H9 (cell line): ENCODE data around the gene RGL1. TPM values are rescaled to one million over a fixed set of nuclear protein-coding genes. Genes with fewer than 3 reads are reported as not detected.

ENCODE experiments used
- DNase-seq: peaks from one replicate; pipeline ENCODE4 v3.0.0-alpha.2; 2017
- H2AFZ ChIP-seq: one replicate; pipeline ENCODE4 v1.6.1; 2013; ENCODE audit warnings: mild to moderate bottlenecking, low read length, control low read depth, moderate library complexity
- H2AK5ac ChIP-seq: 2 replicates; pipeline ENCODE4 v1.6.1; 2013; ENCODE audit warnings: low read length, control low read depth, mixed read lengths; ENCODE audit not compliant: insufficient read length
- H2BK120ac ChIP-seq: one replicate; pipeline ENCODE4 v1.6.1; 2013; ENCODE audit warnings: low read depth, mild to moderate bottlenecking, low read length, control low read depth, inconsistent platforms; ENCODE audit not compliant: poor library complexity, severe bottlenecking
- H2BK12ac ChIP-seq: 2 replicates; pipeline ENCODE4 v1.6.1; 2013; ENCODE audit warnings: low read length, control low read depth, mixed read lengths, low read depth; ENCODE audit not compliant: insufficient read length
- H2BK15ac ChIP-seq: 2 replicates; pipeline ENCODE4 v1.6.1; 2013; ENCODE audit warnings: low read depth, low read length, control low read depth
- H2BK20ac ChIP-seq: one replicate; pipeline ENCODE4 v1.6.1; 2013; ENCODE audit warnings: low read depth, mild to moderate bottlenecking, low read length, control low read depth, inconsistent platforms; ENCODE audit not compliant: poor library complexity, severe bottlenecking
- H2BK5ac ChIP-seq: 2 replicates; pipeline ENCODE4 v1.6.1; 2013; ENCODE audit warnings: low read length, control low read depth, mixed read lengths; ENCODE audit not compliant: insufficient read length
- H3K14ac ChIP-seq: 2 replicates; pipeline ENCODE4 v1.6.1; 2013; ENCODE audit warnings: low read length, control low read depth; ENCODE audit not compliant: insufficient read depth
- H3K18ac ChIP-seq: 2 replicates; pipeline ENCODE4 v1.6.1; 2013; ENCODE audit warnings: low read depth, mild to moderate bottlenecking, mixed read lengths, low read length, control low read depth; ENCODE audit not compliant: insufficient read length
- H3K23ac ChIP-seq: 2 replicates; pipeline ENCODE4 v1.6.1; 2013; ENCODE audit warnings: low read length, control low read depth, mixed read lengths, low read depth; ENCODE audit not compliant: insufficient read length
- H3K23me2 ChIP-seq: 2 replicates; pipeline ENCODE4 v1.6.1; 2013; ENCODE audit warnings: low read depth, mild to moderate bottlenecking, mixed read lengths, low read length, control low read depth; ENCODE audit not compliant: insufficient read length, poor library complexity, severe bottlenecking
- H3K27ac ChIP-seq: 2 replicates; pipeline ENCODE4 v1.5.1; 2013; ENCODE audit warnings: low read length, control low read depth, mixed read lengths, low read depth; ENCODE audit not compliant: insufficient read length
- H3K27me3 ChIP-seq: 2 replicates; pipeline ENCODE4 v1.6.1; 2013; ENCODE audit warnings: low read length, control low read depth, inconsistent platforms; ENCODE audit not compliant: insufficient read depth
- H3K4ac ChIP-seq: 2 replicates; pipeline ENCODE4 v1.6.1; 2013; ENCODE audit warnings: low read depth, mild to moderate bottlenecking, control low read depth, inconsistent platforms, low read length, moderate library complexity
- H3K4me1 ChIP-seq: 2 replicates; pipeline ENCODE4 v1.6.1; 2013; ENCODE audit warnings: low read length, control low read depth, inconsistent platforms; ENCODE audit not compliant: insufficient read depth
- H3K4me2 ChIP-seq: 2 replicates; pipeline ENCODE4 v1.6.1; 2013; ENCODE audit warnings: low read length, control low read depth, mixed read lengths; ENCODE audit not compliant: insufficient read length, insufficient read depth
- H3K56ac ChIP-seq: 2 replicates; pipeline ENCODE4 v1.6.1; 2013; ENCODE audit warnings: low read depth, mild to moderate bottlenecking, mixed read lengths, low read length, control low read depth; ENCODE audit not compliant: insufficient read length
- H3K79me1 ChIP-seq: 2 replicates; pipeline ENCODE4 v1.6.1; 2013; ENCODE audit warnings: low read depth, mild to moderate bottlenecking, moderate library complexity, low read length, control low read depth, inconsistent platforms; ENCODE audit not compliant: insufficient read depth, poor library complexity, severe bottlenecking
- H3K79me2 ChIP-seq: 2 replicates; pipeline ENCODE4 v1.6.1; 2013; ENCODE audit warnings: low read length, control low read depth, inconsistent platforms; ENCODE audit not compliant: insufficient read depth
- H3K9ac ChIP-seq: 2 replicates; pipeline ENCODE4 v1.6.1; 2013; ENCODE audit warnings: low read length, control low read depth, mixed read lengths; ENCODE audit not compliant: insufficient read length; ENCODE audit errors: extremely low read depth
- H3K9me3 ChIP-seq: one replicate; pipeline ENCODE4 v1.6.1; 2013; ENCODE audit warnings: low read depth, low read length, inconsistent platforms; ENCODE audit not compliant: control insufficient read depth
- H3T11ph ChIP-seq: one replicate; pipeline ENCODE4 v1.6.1; 2013; ENCODE audit warnings: mild to moderate bottlenecking, low read length, control low read depth, inconsistent platforms
- H4K20me1 ChIP-seq: one replicate; pipeline ENCODE4 v1.6.1; 2013; ENCODE audit not compliant: control insufficient read depth, insufficient read length, insufficient read depth
- H4K5ac ChIP-seq: 2 replicates; pipeline ENCODE4 v1.6.1; 2013; ENCODE audit warnings: low read depth, mild to moderate bottlenecking, mixed read lengths, low read length, control low read depth; ENCODE audit not compliant: insufficient read length
- H4K8ac ChIP-seq: replicated peaks from 2 replicates; pipeline ENCODE4 v1.6.1; 2013; ENCODE audit warnings: low read length, control low read depth, mixed read lengths, low read depth; ENCODE audit not compliant: insufficient read length
- H4K91ac ChIP-seq: 2 replicates; pipeline ENCODE4 v1.6.1; 2013; ENCODE audit warnings: low read depth, mild to moderate bottlenecking, moderate library complexity, mixed read lengths, low read length, control low read depth; ENCODE audit not compliant: insufficient read length
- H3K27ac Mint-ChIP-seq, 3 experiments: 2 replicates in 2 of 3; 3 replicates in 1 of 3; pipeline ENCODE4 v1.8.0; 2020 to 2021; ENCODE audit warnings: mixed read lengths in 3 of 3, mild to moderate bottlenecking in 1 of 3, moderate library complexity in 1 of 3
- H3K27me3 Mint-ChIP-seq: 2 replicates; pipeline ENCODE4 v1.8.0; 2021; ENCODE audit warnings: low read depth, mild to moderate bottlenecking, moderate library complexity, mixed read lengths
- H3K36me3 Mint-ChIP-seq, 3 experiments: 2 replicates in 2 of 3; 3 replicates in 1 of 3; pipeline ENCODE4 v1.8.0; 2020 to 2021; ENCODE audit warnings: low read depth in 3 of 3, mixed read lengths in 3 of 3; ENCODE audit not compliant: insufficient read depth in 1 of 3
- H3K4me1 Mint-ChIP-seq, 2 experiments: 2 replicates each; pipeline ENCODE4 v1.8.0; 2020; ENCODE audit warnings: mixed read lengths in 2 of 2
- H3K4me3 Mint-ChIP-seq, 2 experiments: 2 replicates in 1 of 2; 3 replicates in 1 of 2; pipeline ENCODE4 v1.8.0; 2020 to 2021; ENCODE audit warnings: mild to moderate bottlenecking in 2 of 2, mixed read lengths in 2 of 2, moderate library complexity in 1 of 2
- H3K9me3 Mint-ChIP-seq, 2 experiments: 2 replicates in 1 of 2; 3 replicates in 1 of 2; pipeline ENCODE4 v1.8.0; 2020; ENCODE audit warnings: mild to moderate bottlenecking in 2 of 2, mixed read lengths in 2 of 2, moderate library complexity in 1 of 2
- CTCF ChIP-seq: fragments of 200-600 bp; sonication (generic); conservative IDR thresholded peaks from 3 replicates; pipeline ENCODE4 v1.8.0; 2021; ENCODE audit warnings: antibody characterized with exemption, mild to moderate bottlenecking
- WGBS: extraction: QIAGEN DNeasy Blood & Tissue Kit; methylation state at CpG from one replicate; pipeline ENCODE4 v1.1.7; 2013; ENCODE audit warnings: missing lambda C conversion rate, low lambda C conversion rate, mixed read lengths; ENCODE audit not compliant: insufficient read length; ENCODE audit errors: extremely low coverage; 5-methylcytosine and 5-hydroxymethylcytosine counted together
- total RNA-seq: library from RNA; stranded (reverse); gene quantifications from 2 replicates; pipeline ENCODE4 v1.2.1, GENCODE V29; 2021

RGL1 gene
- total RNA-seq, 1 experiment from 2014 or later = 1.4 TPM

GRCh38 chr1:183936791-183937190 lies 131.9 kb downstream of the RGL1 start:
- H3K4me2 ChIP-seq = no peak overlapping the region
- no peaks in the 10 kb centered on the region for H3K9me3 Mint-ChIP-seq
- no peaks in the 10 kb centered on the region for H3K79me2 ChIP-seq
- no peaks in the 10 kb centered on the region for H3K4me1 Mint-ChIP-seq
- H3K4me3 Mint-ChIP-seq = no peak overlapping the region
- no peak overlapping the region; a peak in 2 of 7 replicates for H3K27ac Mint-ChIP-seq
- no peaks in the 10 kb centered on the region; the same call in 1 of the 2 replicates for H3K27me3 ChIP-seq
- H2BK5ac ChIP-seq = no peak overlapping the region
- no peaks in the 10 kb centered on the region for H3K4me1 ChIP-seq
- WGBS = no CpG with 5 or more reads among the region's 7 CpGs
- no peak overlapping the region for H2BK12ac ChIP-seq
- H4K91ac ChIP-seq = no peak overlapping the region
- H4K20me1 ChIP-seq = no peaks in the 10 kb centered on the region
- no peak overlapping the region for H2BK15ac ChIP-seq
- no peaks in the 10 kb centered on the region for H3K9me3 ChIP-seq
- no peak overlapping the region for H2AFZ ChIP-seq
- no peak overlapping the region for H3K23ac ChIP-seq
- no peak overlapping the region for H3K56ac ChIP-seq
- no peak overlapping the region for H3K9ac ChIP-seq
- H3K79me1 ChIP-seq = no peaks in the 10 kb centered on the region
- peaks cover 41% of the 10 kb centered on the region for H3K27me3 Mint-ChIP-seq
- H3K18ac ChIP-seq = no peak overlapping the region
- no peak overlapping the region for H4K8ac ChIP-seq
- no peak overlapping the region for H4K5ac ChIP-seq
- no peak for TF ChIP-seq CTCF
- H3K27ac ChIP-seq = no peak overlapping the region
- DNase-seq = no peak
- H3T11ph ChIP-seq = no peak overlapping the region
- no peak overlapping the region for H3K4ac ChIP-seq
- H3K23me2 ChIP-seq = no peaks in the 10 kb centered on the region
- H2BK20ac ChIP-seq = no peak overlapping the region
- no peak overlapping the region for H2BK120ac ChIP-seq
- H3K14ac ChIP-seq = no peak overlapping the region
- 0 out of 7 replicates have a peak, but pooled peaks cover 0 to 2% (median 0%) of the 10 kb centered on the region in 3 experiments for H3K36me3 Mint-ChIP-seq
- no peak overlapping the region for H2AK5ac ChIP-seq
